ENCODE data around the gene HASPIN. TPM values are rescaled to one million over a fixed set of nuclear protein-coding genes. Genes with fewer than 3 reads are reported as not detected.

The HASPIN gene
- total and polyA plus RNA-seq, 2 of the 13 experiments (the other 11 are each of a cell fraction or from before 2014, with no cell fraction given): 2.7 to 8.1 TPM

DNA sequence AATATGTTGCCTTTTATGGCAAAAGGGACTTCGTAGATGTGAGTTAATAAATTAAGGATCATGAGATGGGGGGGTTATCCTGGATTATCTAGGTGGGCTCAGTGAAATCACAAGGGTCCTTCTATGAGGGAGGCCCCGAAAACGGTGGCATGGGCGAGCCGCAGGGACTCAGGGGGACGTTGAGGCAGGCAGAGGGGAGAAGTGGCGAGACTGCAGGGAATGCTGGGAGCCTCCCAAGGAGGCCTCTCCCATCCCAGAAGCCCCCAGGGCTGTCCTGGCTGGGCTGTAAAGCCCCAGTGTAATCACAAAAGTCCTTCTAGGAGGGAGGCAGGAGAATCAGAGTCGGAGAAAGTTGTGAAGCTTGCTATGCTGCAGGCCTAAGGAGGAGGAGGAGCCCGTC, 42.3 kb downstream of the HASPIN start:
- peaks cover 56% of the 10 kb centered on the region for H3K4me1 ChIP-seq (ENCODE audit: insufficient read depth, low read length)
- H3K9me3 ChIP-seq (ENCODE audit: low read length): no peaks in the 10 kb centered on the region
- CTCF ChIA-PET (ENCODE audit: low intra/inter-chr PET ratio, low total read pairs): interaction anchor here (1.5 kb wide), 1 partner anchor 61 kb away, joined by 9 read pairs; no protein-coding TSS in a partner anchor
- H4K20me1 ChIP-seq (ENCODE audit: insufficient read depth, low read length): no peaks in the 10 kb centered on the region
- WGBS (ENCODE audit: low lambda C conversion rate): 93% methylated on average over 9 of the region's 9 CpGs
- no peak overlapping the region for H3K4me2 ChIP-seq (ENCODE audit: low read depth, low read length)
- no peak overlapping the region for H3K9ac ChIP-seq (ENCODE audit: insufficient read depth, low read depth, low read length)
- H2AFZ ChIP-seq (ENCODE audit: low read length): no peak overlapping the region
- TF ChIP-seq PPARG (CRISPR knock-in tag; conservative IDR thresholded peaks at IDR 0.05) (no peak), NCOR1 (IDR thresholded peaks at IDR 0.05; ENCODE audit: borderline replicate concordance, low read length) (no peak), GTF2F1 (IDR thresholded peaks at IDR 0.05; ENCODE audit: low read length) (no peak), ZFP90 (CRISPR knock-in tag; IDR thresholded peaks at IDR 0.05; ENCODE audit: borderline replicate concordance) (no peak), SRSF1 (optimal IDR thresholded peaks at IDR 0.05; ENCODE audit: low read depth, low read length) (no peak), TOE1 (CRISPR knock-in tag; IDR thresholded peaks at IDR 0.05) (no peak), ZNF605 (CRISPR knock-in tag; IDR thresholded peaks at IDR 0.05) (no peak), ZNF207 (IDR thresholded peaks at IDR 0.05; ENCODE audit: borderline replicate concordance) (no peak), RFX1 (IDR thresholded peaks at IDR 0.05) (no peak)
- TF ChIP-seq, protein P1, sequence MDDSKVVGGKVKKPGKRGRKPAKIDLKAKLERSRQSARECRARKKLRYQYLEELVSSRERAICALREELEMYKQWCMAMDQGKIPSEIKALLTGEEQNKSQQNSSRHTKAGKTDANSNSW (CRISPR knock-in tag; IDR thresholded peaks at IDR 0.05; ENCODE audit: borderline replicate concordance): no peak
- ATAC-seq (no peak), FAIRE-seq (no peak), DNase-seq (ENCODE audit: low spot score) (no peak)
- POLR2A ChIA-PET: interaction anchor here (1.7 kb wide), 1 partner anchor 27 kb away, joined by 9 read pairs; no protein-coding TSS in a partner anchor
- H3K36me3 ChIP-seq (replicated peaks in 1 of 2; ENCODE audit: control insufficient read depth in 1 of 2, insufficient read depth in 2 of 2, low read length in 2 of 2): no peaks in the 10 kb centered on the region
- no peak overlapping the region for H3K27ac ChIP-seq (ENCODE audit: extremely low read length, insufficient read depth, low read length)
- H3K79me2 ChIP-seq (ENCODE audit: insufficient read depth, low read length): no peaks in the 10 kb centered on the region
- no TSS peak for BruUV-seq (replicated peaks)
- in situ Hi-C loops (cut with HindIII; ENCODE audit: extremely low pct_ligation_motif_present, low pct_unique_long_range_greater_than_20kb) (no loop called here), intact Hi-C loops (cut with micrococcal nuclease; ENCODE audit: unreplicated experiment) (loop anchor here (2.0 kb wide), 1 partner anchor 61 kb away; no protein-coding TSS in a partner anchor)
- no peak overlapping the region for H3K4me3 ChIP-seq (replicated peaks in 1 of 3; ENCODE audit: insufficient read depth in 1 of 3, low read depth in 2 of 3, low read length in 3 of 3)
- H3K27me3 ChIP-seq (ENCODE audit: control insufficient read depth in 1 of 2, insufficient read depth in 2 of 2, low read length in 2 of 2): peaks cover 0 to 2% of the 10 kb centered on the region in 2 experiments; a peak in 1 of 5 replicates

DNA sequence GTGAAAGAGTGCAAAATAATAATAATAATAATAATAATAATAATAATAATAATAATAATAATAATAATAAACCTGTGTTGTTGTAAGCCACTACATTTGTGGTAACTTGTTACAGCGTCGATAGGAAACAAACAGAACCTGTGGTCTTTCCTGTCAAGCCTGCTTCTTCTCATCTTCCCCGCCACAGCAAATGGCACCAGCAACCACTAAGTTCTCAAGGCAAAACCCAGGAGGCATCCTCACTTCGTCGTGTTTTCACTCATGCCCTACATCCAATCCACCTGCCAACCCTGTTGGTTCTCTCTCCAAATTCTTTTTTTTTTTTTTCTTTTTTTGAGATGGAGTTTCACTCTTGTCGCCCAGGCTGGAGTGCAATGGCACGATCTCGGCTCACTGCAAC, 43.1 kb downstream of the HASPIN start:
- in situ Hi-C loops (cut with HindIII; ENCODE audit: extremely low pct_ligation_motif_present, low pct_unique_long_range_greater_than_20kb): no loop called here
- no TSS peak for BruUV-seq (replicated peaks)
- DNase-seq (ENCODE audit: low spot score): no peak
- no peak overlapping the region for H3K4me3 ChIP-seq (replicated peaks in 1 of 3; ENCODE audit: insufficient read depth in 1 of 3, low read depth in 2 of 3, low read length in 3 of 3)
- TF ChIP-seq ZNF547 (CRISPR knock-in tag; IDR thresholded peaks at IDR 0.05): no peak
- no peak for TF ChIP-seq ZFX (CRISPR knock-in tag; IDR thresholded peaks at IDR 0.05; ENCODE audit: low read depth)
- TF ChIP-seq NONO (IDR thresholded peaks at IDR 0.05): no peak
- no peak for TF ChIP-seq NONO (CRISPR knock-in tag; conservative IDR thresholded peaks at IDR 0.05)
- 98% methylated on average over 8 of the region's 8 CpGs for WGBS (ENCODE audit: low lambda C conversion rate)
- H3K4me2 ChIP-seq (ENCODE audit: low read depth, low read length): no peak overlapping the region
- H2AFZ ChIP-seq (ENCODE audit: low read length): no peak overlapping the region
- H3K36me3 ChIP-seq (replicated peaks in 1 of 2; ENCODE audit: control insufficient read depth in 1 of 2, insufficient read depth in 2 of 2, low read length in 2 of 2): no peaks in the 10 kb centered on the region
- no peaks in the 10 kb centered on the region for H4K20me1 ChIP-seq (ENCODE audit: insufficient read depth, low read length)
- CTCF ChIA-PET (ENCODE audit: low intra/inter-chr PET ratio, low total read pairs): no interaction called here
- H3K9ac ChIP-seq (ENCODE audit: insufficient read depth, low read depth, low read length): no peak overlapping the region
- H3K27me3 ChIP-seq (ENCODE audit: control insufficient read depth in 1 of 2, insufficient read depth in 2 of 2, low read length in 2 of 2): peaks cover 0 to 2% of the 10 kb centered on the region in 2 experiments; a peak in 1 of 5 replicates
- ATAC-seq: no peak
- no peak for FAIRE-seq
- no peak overlapping the region for H3K27ac ChIP-seq (ENCODE audit: extremely low read length, insufficient read depth, low read length)
- intact Hi-C loops (cut with micrococcal nuclease; ENCODE audit: unreplicated experiment): no loop called here
- peaks cover 57% of the 10 kb centered on the region for H3K4me1 ChIP-seq (ENCODE audit: insufficient read depth, low read length)
- H3K9me3 ChIP-seq (ENCODE audit: low read length): no peaks in the 10 kb centered on the region
- POLR2A ChIA-PET: no interaction called here
- no peaks in the 10 kb centered on the region for H3K79me2 ChIP-seq (ENCODE audit: insufficient read depth, low read length)

Measured in HepG2 (cell line).